NCI-H2029 (cell line): ENCODE results near the gene FILIP1.
"Not testable (repeated sequence)": the region's sequence is repeated elsewhere in the genome, so short reads cannot be mapped to it uniquely, and the experiment has no call there.

Experiments used
- DNase-seq: peaks from one replicate; lab custom pipeline; 2025; lab: John Stamatoyannopoulos, UW

FILIP1 gene

GRCh38 chr6:75449630-75450206, 43.9 kb downstream of the FILIP1 start:
- no peak for DNase-seq

DNA sequence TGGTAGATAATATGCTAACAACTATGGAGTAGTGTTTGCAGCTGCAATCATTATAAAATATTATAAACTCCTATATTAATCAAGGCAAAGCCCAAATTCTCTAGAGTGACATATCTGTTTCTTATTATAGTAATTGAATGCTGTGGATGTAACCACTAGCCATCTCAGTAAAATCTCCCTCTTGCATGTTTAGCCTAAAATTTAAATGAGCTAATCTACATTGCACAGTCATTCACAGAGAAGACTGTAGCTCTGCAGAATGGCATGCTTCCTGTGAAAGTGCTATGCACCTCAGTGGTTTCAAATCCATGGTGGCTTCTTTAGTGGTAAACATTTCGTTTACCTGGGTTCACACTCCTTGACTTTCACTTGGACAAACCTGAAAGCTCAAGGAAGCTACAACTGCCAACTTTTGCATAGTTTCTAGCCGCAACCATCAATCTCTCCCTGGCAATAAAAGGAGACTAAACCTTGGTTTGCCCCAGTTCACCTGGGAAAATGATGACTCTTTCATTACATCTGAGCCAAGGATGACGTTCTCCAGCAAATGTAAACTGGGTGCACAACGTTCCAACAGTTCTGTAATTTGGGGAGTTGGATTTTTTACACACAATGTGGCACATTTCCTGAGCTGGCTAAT, 47.2 kb downstream of the FILIP1 start:
- DNase-seq = no peak

DNA sequence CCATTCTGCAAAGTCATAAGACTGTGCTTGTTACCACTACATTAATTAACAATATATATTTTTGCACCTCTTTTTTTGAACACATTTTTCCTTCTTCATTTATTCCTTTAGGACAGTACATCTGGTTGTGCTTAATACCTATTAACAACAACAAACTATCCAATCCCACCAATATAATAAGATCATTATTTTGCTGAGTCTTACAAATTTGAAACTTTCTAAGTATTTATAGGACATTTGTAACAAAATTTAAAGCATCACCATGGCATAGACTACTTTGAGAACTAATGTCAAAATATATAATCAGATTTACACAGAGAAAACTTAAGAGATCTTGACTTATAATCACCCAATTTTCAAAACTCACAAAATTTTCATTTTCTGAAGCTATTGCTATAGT, 47.9 kb downstream of the FILIP1 start:
- no peak for DNase-seq

DNA sequence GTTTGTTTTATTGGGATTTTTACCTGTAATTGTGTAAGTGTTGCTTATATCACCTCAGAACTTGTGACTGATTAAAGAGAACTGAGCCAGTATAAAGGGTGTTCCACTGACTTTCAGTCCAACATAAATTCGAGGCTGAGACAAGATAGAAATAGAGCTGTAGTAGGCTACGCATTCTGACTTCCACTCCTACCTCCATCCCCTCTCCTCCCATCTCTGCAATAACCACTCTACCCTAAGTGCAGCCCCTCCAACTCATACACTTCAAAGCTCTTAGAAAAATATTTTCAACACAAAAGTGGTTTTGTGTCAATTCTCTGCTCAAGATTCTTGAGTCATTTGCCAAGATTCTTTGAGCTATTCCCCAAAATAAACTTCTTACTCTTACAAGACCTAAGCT, 48.7 kb downstream of the FILIP1 start:
- DNase-seq = no peak

- not testable (repeated sequence) for DNase-seq
These were observed 51.7 kb downstream of the FILIP1 start for GRCh38 chr6:75441883-75442282.

- DNase-seq = not testable (repeated sequence)
These were observed 52.1 kb downstream of the FILIP1 start for GRCh38 chr6:75441479-75441878.

- DNase-seq = no peak
These were observed 55.0 kb downstream of the FILIP1 start for GRCh38 chr6:75438442-75439116.

- no peak for DNase-seq
These were observed 55.6 kb downstream of the FILIP1 start for GRCh38 chr6:75438013-75438431.

- no peak for DNase-seq
These were observed 56.1 kb downstream of the FILIP1 start for GRCh38 chr6:75437421-75437891.

- DNase-seq = no peak
These were observed 56.7 kb downstream of the FILIP1 start for GRCh38 chr6:75436869-75437268.

GRCh38 chr6:75432809-75433208, 60.8 kb downstream of the FILIP1 start:
- not testable (repeated sequence) for DNase-seq

GRCh38 chr6:75431379-75431778, 62.2 kb downstream of the FILIP1 start:
- DNase-seq = no peak

GRCh38 chr6:75430631-75431325, 62.8 kb downstream of the FILIP1 start:
- no peak for DNase-seq

DNA sequence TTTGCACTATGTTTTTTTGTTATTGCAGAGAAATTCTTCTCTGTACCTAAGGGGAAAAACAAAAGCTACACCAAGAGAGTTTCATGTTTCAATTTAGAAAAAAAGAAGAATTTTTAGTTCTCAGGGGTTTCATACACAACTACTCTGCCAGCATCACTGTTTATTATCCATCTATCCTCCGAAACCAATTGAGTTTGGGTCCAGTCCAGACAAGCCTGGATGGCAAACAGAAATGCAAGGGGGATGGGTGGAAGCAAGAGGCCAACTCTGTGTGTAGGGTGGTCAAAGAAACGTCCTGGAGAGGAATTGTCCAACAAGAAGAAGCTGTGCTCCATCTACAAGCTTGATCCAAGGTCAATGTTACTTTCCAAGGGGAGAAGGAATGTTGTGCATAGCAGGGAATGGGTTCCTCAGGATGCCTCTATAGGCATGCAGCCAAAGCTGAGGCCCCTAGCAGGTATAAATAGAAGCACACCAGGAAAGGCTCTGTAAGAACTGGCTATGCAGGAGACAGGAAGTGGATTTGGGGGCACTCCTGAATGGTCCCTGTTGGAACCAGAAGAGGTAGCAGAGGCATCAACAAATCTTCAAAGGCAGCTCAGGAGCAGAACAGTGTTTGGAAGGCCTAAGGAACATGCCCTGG, 64.4 kb downstream of the FILIP1 start:
- DNase-seq = no peak

DNA sequence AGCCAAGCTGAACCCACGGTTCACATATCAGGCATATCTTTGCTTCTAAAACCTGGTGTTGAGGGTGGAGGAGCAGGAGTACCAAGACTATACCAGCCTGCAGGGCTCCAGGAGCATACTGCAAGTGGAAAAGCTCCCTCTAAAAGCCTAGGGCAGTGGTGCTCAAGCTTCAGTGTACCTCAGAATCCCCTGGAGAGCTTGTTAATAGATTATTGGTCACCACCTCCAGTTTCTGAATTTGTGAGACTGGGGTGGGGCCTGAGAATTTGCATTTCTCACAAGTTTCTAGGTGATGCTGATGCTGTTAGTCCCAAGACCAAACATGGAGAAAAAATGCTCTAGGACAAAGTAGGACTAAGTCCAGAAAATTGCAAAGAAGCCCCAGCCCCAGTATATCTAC, 65.4 kb downstream of the FILIP1 start:
- DNase-seq = no peak

DNA sequence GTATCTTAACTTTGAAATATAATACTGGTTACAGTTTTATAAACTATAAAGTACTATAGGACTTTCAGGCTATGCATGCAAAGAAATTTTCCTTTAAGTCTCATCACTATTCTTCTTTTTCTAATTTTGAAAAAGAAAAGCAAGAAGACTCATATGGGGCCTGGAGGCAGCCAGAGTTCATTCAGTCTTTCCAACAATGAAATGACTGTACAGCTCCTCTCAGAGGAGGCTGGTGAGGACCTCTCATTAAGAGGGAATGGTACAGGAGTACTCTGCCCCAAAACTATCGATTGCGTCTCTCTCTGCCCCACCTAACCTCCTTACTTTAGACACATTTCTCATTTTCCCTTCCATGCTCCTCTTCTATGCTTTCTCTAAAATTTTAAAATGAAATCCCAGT, 66.3 kb downstream of the FILIP1 start:
- no peak for DNase-seq

GRCh38 chr6:75424618-75425548, 68.7 kb downstream of the FILIP1 start:
- DNase-seq = no peak

- DNase-seq = no peak
These were observed 70.2 kb downstream of the FILIP1 start for GRCh38 chr6:75423386-75423785.

DNA sequence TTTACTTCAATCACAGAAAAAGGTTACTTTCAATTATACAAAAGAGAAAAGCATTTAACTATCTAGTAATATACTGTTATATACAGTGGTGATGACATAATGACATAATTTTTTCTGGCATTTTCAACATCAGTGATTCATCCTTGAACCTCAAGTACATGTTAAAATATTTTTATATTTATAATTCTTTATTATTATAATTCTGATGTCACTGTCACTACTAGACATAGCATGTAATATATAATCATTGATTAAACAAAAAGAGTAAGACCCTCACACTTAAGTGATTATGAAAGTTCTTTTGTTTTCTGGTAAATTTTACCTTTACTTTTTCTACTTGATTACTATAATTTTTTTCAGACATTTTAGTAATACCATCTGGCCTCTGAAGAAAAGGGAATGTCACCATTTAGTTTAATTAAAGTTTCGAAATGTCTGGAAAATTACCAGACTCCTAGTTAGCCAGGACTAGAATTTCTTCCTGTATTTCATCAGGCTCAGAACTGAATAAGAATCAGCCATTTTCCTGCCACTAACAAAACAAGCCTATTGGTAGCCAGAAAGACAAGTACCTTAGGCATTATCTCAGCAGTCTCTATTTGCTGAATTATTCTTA, 71.5 kb downstream of the FILIP1 start:
- DNase-seq = no peak

DNA sequence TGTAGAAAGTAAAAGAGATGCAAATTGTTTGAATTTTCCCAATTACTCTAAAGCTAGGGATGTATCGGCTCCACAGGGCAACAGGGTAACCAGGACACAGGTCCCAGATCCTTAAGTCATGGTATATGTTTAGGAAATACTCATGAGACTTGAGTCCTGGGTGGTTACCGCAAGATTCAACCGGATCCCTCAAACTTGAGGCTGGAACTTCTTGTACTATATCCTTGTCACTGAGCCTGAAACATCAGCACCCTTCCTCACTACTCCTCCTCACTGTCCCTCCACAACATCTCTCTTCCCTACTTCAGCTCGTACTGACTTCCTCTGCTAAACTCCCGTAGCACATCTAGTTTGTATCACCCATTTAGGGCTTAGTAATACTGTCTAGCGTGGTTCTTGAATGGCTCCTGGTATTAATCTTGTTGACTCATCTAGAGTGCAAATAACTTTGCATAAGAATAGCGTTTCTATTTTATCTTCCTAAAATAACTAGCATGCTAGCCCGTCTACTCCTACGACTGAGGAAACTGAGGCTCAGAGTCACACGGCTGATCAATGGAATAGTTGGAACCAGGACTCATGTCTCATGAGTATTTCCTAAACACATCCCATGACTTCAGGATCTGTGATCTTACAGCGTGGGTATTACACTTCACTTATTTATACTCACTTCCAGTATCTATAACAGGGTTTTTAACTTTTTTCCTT, 72.1 kb downstream of the FILIP1 start:
- no peak for DNase-seq
